ENCODE data around the gene WDR38. TPM values are rescaled to one million over a fixed set of nuclear protein-coding genes. Genes with fewer than 3 reads are reported as not detected.

The WDR38 gene
- polyA plus RNA-seq, 1 of the 3 experiments (the other 2 are of a cell fraction) = not detected

- DNase-seq = peak; percentile 100
- peaks cover 34% of the 10 kb centered on the region for H3F3A ChIP-seq (replicated peaks; ENCODE audit: insufficient read depth)
- H3K9ac ChIP-seq = peak within 1 kb of the TSS; percentile 99
- peak within 1 kb of the TSS; percentile 79 to 90 for H3K27ac ChIP-seq (ENCODE audit: low read depth in 2 of 2, low read length in 1 of 2)
- peaks cover 34% of the 10 kb centered on the region for H3K79me2 ChIP-seq (ENCODE audit: insufficient read depth)
- CTCF ChIA-PET = interaction anchor here (5.3 to 33.6 kb wide), 2 partner anchors 9 to 86 kb away, joined by 55 to 1436 read pairs; partner anchors contain the start of genes NR6A1, OLFML2A and WDR38
- POLR2A ChIA-PET = interaction anchor here (0.8 to 2.0 kb wide), 10 partner anchors 9 to 515 kb away, joined by 3 to 12 read pairs (median 4); partner anchors contain the start of genes HSPA5, NR6A1 and WDR38
- H3K4me3 ChIP-seq (ENCODE audit: low read depth in 2 of 2, low read length in 1 of 2) = peak within 1 kb of the TSS; percentile 83 to 98
- peaks cover 13 to 27% of the 10 kb centered on the region in 2 experiments; a peak in 1 of 4 replicates for H3K4me1 ChIP-seq (ENCODE audit: control insufficient read depth in 1 of 2, insufficient read depth in 2 of 2, low read depth in 1 of 2, low read length in 1 of 2)
- peaks cover 35 to 40% of the 10 kb centered on the region in 2 experiments for H3K36me3 ChIP-seq (replicated peaks in 1 of 2; ENCODE audit: control insufficient read depth in 1 of 2, insufficient read depth in 2 of 2, low read length in 1 of 2)
- no peaks in the 10 kb centered on the region for H3K9me3 ChIP-seq
- peak within 1 kb of the TSS; percentile 76 for H2AFZ ChIP-seq (ENCODE audit: low read depth)
- no peaks in the 10 kb centered on the region for H3K27me3 ChIP-seq (ENCODE audit: insufficient read depth)
- H3K4me2 ChIP-seq = peak within 1 kb of the TSS; percentile 90
- WGBS (ENCODE audit: low lambda C conversion rate) = 1% methylated on average over 12 of the region's 92 CpGs
- peaks cover 50% of the 10 kb centered on the region for H4K20me1 ChIP-seq (ENCODE audit: insufficient read depth)
- H3K9me2 ChIP-seq = no peaks in the 10 kb centered on the region
- TF ChIP-seq, protein P1, sequence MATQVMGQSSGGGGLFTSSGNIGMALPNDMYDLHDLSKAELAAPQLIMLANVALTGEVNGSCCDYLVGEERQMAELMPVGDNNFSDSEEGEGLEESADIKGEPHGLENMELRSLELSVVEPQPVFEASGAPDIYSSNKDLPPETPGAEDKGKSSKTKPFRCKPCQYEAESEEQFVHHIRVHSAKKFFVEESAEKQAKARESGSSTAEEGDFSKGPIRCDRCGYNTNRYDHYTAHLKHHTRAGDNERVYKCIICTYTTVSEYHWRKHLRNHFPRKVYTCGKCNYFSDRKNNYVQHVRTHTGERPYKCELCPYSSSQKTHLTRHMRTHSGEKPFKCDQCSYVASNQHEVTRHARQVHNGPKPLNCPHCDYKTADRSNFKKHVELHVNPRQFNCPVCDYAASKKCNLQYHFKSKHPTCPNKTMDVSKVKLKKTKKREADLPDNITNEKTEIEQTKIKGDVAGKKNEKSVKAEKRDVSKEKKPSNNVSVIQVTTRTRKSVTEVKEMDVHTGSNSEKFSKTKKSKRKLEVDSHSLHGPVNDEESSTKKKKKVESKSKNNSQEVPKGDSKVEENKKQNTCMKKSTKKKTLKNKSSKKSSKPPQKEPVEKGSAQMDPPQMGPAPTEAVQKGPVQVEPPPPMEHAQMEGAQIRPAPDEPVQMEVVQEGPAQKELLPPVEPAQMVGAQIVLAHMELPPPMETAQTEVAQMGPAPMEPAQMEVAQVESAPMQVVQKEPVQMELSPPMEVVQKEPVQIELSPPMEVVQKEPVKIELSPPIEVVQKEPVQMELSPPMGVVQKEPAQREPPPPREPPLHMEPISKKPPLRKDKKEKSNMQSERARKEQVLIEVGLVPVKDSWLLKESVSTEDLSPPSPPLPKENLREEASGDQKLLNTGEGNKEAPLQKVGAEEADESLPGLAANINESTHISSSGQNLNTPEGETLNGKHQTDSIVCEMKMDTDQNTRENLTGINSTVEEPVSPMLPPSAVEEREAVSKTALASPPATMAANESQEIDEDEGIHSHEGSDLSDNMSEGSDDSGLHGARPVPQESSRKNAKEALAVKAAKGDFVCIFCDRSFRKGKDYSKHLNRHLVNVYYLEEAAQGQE (IDR thresholded peaks at IDR 0.05; ENCODE audit: low read depth, low read length) = peak; percentile 68; the same call in 1 of the 2 replicates
- TF ChIP-seq RAD21 (IDR thresholded peaks at IDR 0.05; ENCODE audit: low read length) (no peak), FOXM1 (IDR thresholded peaks at IDR 0.05; ENCODE audit: low read depth) (no peak), MXI1 (IDR thresholded peaks at IDR 0.05; ENCODE audit: low read depth, low read length) (peak; percentile 81), TAF1 (IDR thresholded peaks at IDR 0.05; ENCODE audit: borderline replicate concordance, low read depth, low read length) (peak; percentile 99), USF1 (IDR thresholded peaks at IDR 0.05; ENCODE audit: borderline replicate concordance, low read depth) (peak; percentile 22; the same call in 1 of the 2 replicates), FOSL2 (IDR thresholded peaks at IDR 0.05; ENCODE audit: borderline replicate concordance, low read depth) (no peak), RFX5 (IDR thresholded peaks at IDR 0.05; ENCODE audit: low read length) (no peak), IRF3 (IDR thresholded peaks at IDR 0.05; ENCODE audit: low read depth, low read length) (no peak), GATA2 (CRISPR knock-in tag; IDR thresholded peaks at IDR 0.05) (peak; percentile 5; the same call in 1 of the 2 replicates), SMC3 (IDR thresholded peaks at IDR 0.05; ENCODE audit: low read depth, low read length) (no peak), EP300 (IDR thresholded peaks at IDR 0.05; ENCODE audit: borderline replicate concordance in 1 of 2, low read depth in 1 of 2, low read length in 1 of 2) (no peak), USF2 (IDR thresholded peaks at IDR 0.05; ENCODE audit: borderline replicate concordance, low read depth, low read length) (no peak), NFIC (IDR thresholded peaks at IDR 0.05; ENCODE audit: borderline replicate concordance) (no peak), NRF1 (IDR thresholded peaks at IDR 0.05; ENCODE audit: low read depth, low read length) (no peak), RCOR1 (IDR thresholded peaks at IDR 0.05; ENCODE audit: low read length) (0 out of 2 replicates have a peak, but pooled peaks have one; percentile 6), TCF12 (IDR thresholded peaks at IDR 0.05) (no peak; the same call in 1 of the 2 replicates), RXRA (IDR thresholded peaks at IDR 0.05; ENCODE audit: borderline replicate concordance, low read depth) (no peak), GABPA (IDR thresholded peaks at IDR 0.05; ENCODE audit: low read depth) (peak; percentile 96), JUND (IDR thresholded peaks at IDR 0.05) (peak; percentile 3; the same call in 1 of the 2 replicates), ELF1 (IDR thresholded peaks at IDR 0.05) (peak; percentile 73), FOXJ3 (CRISPR knock-in tag; IDR thresholded peaks at IDR 0.05) (no peak), SIN3A (IDR thresholded peaks at IDR 0.05; ENCODE audit: borderline replicate concordance, low read depth, low read length) (peak; percentile 57; the same call in 1 of the 2 replicates)
- TF ChIP-seq, protein P2, sequence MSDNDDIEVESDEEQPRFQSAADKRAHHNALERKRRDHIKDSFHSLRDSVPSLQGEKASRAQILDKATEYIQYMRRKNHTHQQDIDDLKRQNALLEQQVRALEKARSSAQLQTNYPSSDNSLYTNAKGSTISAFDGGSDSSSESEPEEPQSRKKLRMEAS (IDR thresholded peaks at IDR 0.05; ENCODE audit: low read depth) = peak; percentile 93
These were observed 8.3 kb downstream of the WDR38 start, which contains the start of the genes ARPC5L and RPL35 for GRCh38 chr9:124861342-124862229. ARPC5L (plus strand) TSS chr9:124862130; CDS start chr9:124869291, 7,161 bp downstream. RPL35 (minus strand) TSS chr9:124861957; CDS start chr9:124861912, 45 bp downstream.
